Osteocyte (in vitro differentiated cells): ENCODE results near the gene ADAMTS2. TPM values are rescaled to one million over a fixed set of nuclear protein-coding genes. Genes with fewer than 3 reads are reported as not detected.

Source experiments
- DNase-seq: peaks from one replicate; pipeline ENCODE4 v3.0.0; 2021; ENCODE audit warnings: mixed read lengths; ENCODE audit not compliant: unreplicated experiment; ENCODE audit errors: extremely low spot score
- H3K27ac Mint-ChIP-seq: one replicate; pipeline ENCODE4 v1.8.0; 2021; ENCODE audit warnings: mild to moderate bottlenecking, mixed read lengths; ENCODE audit not compliant: unreplicated experiment
- H3K27me3 Mint-ChIP-seq: one replicate; pipeline ENCODE4 v1.8.0; 2021; ENCODE audit warnings: mixed read lengths; ENCODE audit not compliant: unreplicated experiment
- H3K36me3 Mint-ChIP-seq: one replicate; pipeline ENCODE4 v1.8.0; 2021; ENCODE audit warnings: mixed read lengths; ENCODE audit not compliant: unreplicated experiment
- H3K4me1 Mint-ChIP-seq: one replicate; pipeline ENCODE4 v1.8.0; 2021; ENCODE audit warnings: mixed read lengths; ENCODE audit not compliant: unreplicated experiment
- H3K4me3 Mint-ChIP-seq: one replicate; pipeline ENCODE4 v1.8.0; 2021; ENCODE audit warnings: mild to moderate bottlenecking, moderate library complexity, mixed read lengths; ENCODE audit not compliant: unreplicated experiment
- H3K9me3 Mint-ChIP-seq: one replicate; pipeline ENCODE4 v1.8.0; 2021; ENCODE audit warnings: mixed read lengths; ENCODE audit not compliant: unreplicated experiment
- CTCF ChIP-seq: fragments of 200-600 bp; sonication (generic); IDR thresholded peaks from 2 replicates; pipeline ENCODE4 v1.5.0; 2021; ENCODE audit warnings: antibody characterized with exemption, mild to moderate bottlenecking, moderate library complexity
- total RNA-seq: library from RNA; stranded (reverse); gene quantifications from 2 replicates; pipeline ENCODE4 v1.2.1, GENCODE V29; 2021

ADAMTS2 gene
- total RNA-seq, 1 donor from 2014 or later, result 12.2 TPM

GRCh38 chr5:179131886-179132585 lies 213.2 kb downstream of the ADAMTS2 start:
- no peak for TF ChIP-seq CTCF
- peaks cover 11% of the 10 kb centered on the region for H3K9me3 Mint-ChIP-seq
- no peak for DNase-seq

GRCh38 chr5:179131321-179131835 lies 213.9 kb downstream of the ADAMTS2 start:
- DNase-seq, result no peak
- H3K4me1 Mint-ChIP-seq, result no peaks in the 10 kb centered on the region
- H3K36me3 Mint-ChIP-seq, result peaks cover 4% of the 10 kb centered on the region
- no peak for TF ChIP-seq CTCF
- H3K4me3 Mint-ChIP-seq, result no peak overlapping the region
- no peaks in the 10 kb centered on the region for H3K27me3 Mint-ChIP-seq
- no peak overlapping the region for H3K27ac Mint-ChIP-seq
- H3K9me3 Mint-ChIP-seq, result peaks cover 11% of the 10 kb centered on the region

More at GRCh38 chr5:179131886-179132585, 213.2 kb downstream of the ADAMTS2 start:
- Mint-ChIP-seq H3K4me3 (no peak overlapping the region), H3K36me3 (peaks cover 4% of the 10 kb centered on the region), H3K27ac (no peak overlapping the region), H3K4me1 (no peaks in the 10 kb centered on the region), H3K27me3 (no peaks in the 10 kb centered on the region)

- Mint-ChIP-seq H3K4me3 (no peak overlapping the region), H3K27ac (no peak overlapping the region), H3K9me3 (peaks cover 11% of the 10 kb centered on the region), H3K27me3 (no peaks in the 10 kb centered on the region), H3K36me3 (peaks cover 4% of the 10 kb centered on the region), H3K4me1 (no peaks in the 10 kb centered on the region)
- no peak for DNase-seq
- TF ChIP-seq CTCF, result no peak
Observed at GRCh38 chr5:179130101-179130681, 215.1 kb downstream of the ADAMTS2 start.

GRCh38 chr5:179129607-179130071 lies 215.6 kb downstream of the ADAMTS2 start:
- Mint-ChIP-seq H3K4me3 (no peak overlapping the region), H3K4me1 (no peaks in the 10 kb centered on the region), H3K9me3 (peaks cover 11% of the 10 kb centered on the region), H3K36me3 (peaks cover 4% of the 10 kb centered on the region), H3K27me3 (no peaks in the 10 kb centered on the region), H3K27ac (no peak overlapping the region)
- no peak for TF ChIP-seq CTCF
- no peak for DNase-seq

- no peak overlapping the region for H3K27ac Mint-ChIP-seq
- no peak for DNase-seq
- no peaks in the 10 kb centered on the region for H3K27me3 Mint-ChIP-seq
- H3K4me3 Mint-ChIP-seq, result no peak overlapping the region
- H3K4me1 Mint-ChIP-seq, result no peaks in the 10 kb centered on the region
- H3K9me3 Mint-ChIP-seq, result peaks cover 9% of the 10 kb centered on the region
- H3K36me3 Mint-ChIP-seq, result peaks cover 8% of the 10 kb centered on the region
- no peak for TF ChIP-seq CTCF
Observed at GRCh38 chr5:179128976-179129375, 216.3 kb downstream of the ADAMTS2 start.
